Kidney (tissue), 14 donors: ENCODE data around the gene KPNA5. TPM values are rescaled to one million over a fixed set of nuclear protein-coding genes. Genes with fewer than 3 reads are reported as not detected.

Experiments
- DNase-seq, 5 donors: peaks; one replicate each; pipeline ENCODE4 v3.0.0-alpha.2; 2013 to 2020
- FAIRE-seq: peaks from 2 replicates; lab custom pipeline; 2012; peaks lifted over from hg19 to GRCh38; lab: Jason Lieb, UNC
- H3K27ac ChIP-seq, 2 donors: one replicate each; pipeline ENCODE4 v1.7.0; 2013; ENCODE audit warnings: low read depth in 2 of 2, low read length in 2 of 2, inconsistent platforms in 1 of 2
- H3K27me3 ChIP-seq: one replicate; pipeline ENCODE4 v1.7.1; 2013; ENCODE audit warnings: low read length, inconsistent platforms; ENCODE audit not compliant: control insufficient read depth, insufficient read depth
- H3K36me3 ChIP-seq, 3 donors: one replicate each; pipeline versions ENCODE4 v1.7.0 to v1.7.1; 2013; ENCODE audit warnings: low read length in 3 of 3, control low read depth in 1 of 3, inconsistent platforms in 1 of 3; ENCODE audit not compliant: insufficient read depth in 3 of 3, control insufficient read depth in 2 of 3
- H3K4me1 ChIP-seq, 3 donors: one replicate each; pipeline versions ENCODE4 v1.7.0 to v1.7.1; 2013; ENCODE audit warnings: low read length in 3 of 3, inconsistent platforms in 1 of 3, low read depth in 1 of 3; ENCODE audit not compliant: control insufficient read depth in 2 of 3, insufficient read depth in 2 of 3
- H3K4me3 ChIP-seq, 3 donors: one replicate each; pipeline versions ENCODE4 v1.7.0 to v1.8.1; 2013; ENCODE audit warnings: low read length in 3 of 3, control low read depth in 1 of 3, inconsistent platforms in 1 of 3
- H3K9ac ChIP-seq, 3 donors: one replicate each; pipeline versions ENCODE4 v1.7.0 to v1.7.1; 2013; ENCODE audit warnings: low read length in 3 of 3, control low read depth in 1 of 3, inconsistent platforms in 1 of 3
- H3K9me3 ChIP-seq, 3 donors: one replicate each; pipeline versions ENCODE4 v1.7.0 to v1.7.1; 2013; ENCODE audit warnings: low read length in 3 of 3, control low read depth in 1 of 3, inconsistent platforms in 1 of 3; ENCODE audit not compliant: control insufficient read depth in 2 of 3, insufficient read depth in 1 of 3
- intact Hi-C: fragments of 100-400 bp; cut with DNase I; formaldehyde crosslinking; loops from one replicate; pipeline ENCODE4 v1.11.1; 2022
- polyA plus RNA-seq: library from polyadenylated mRNA; stranded (reverse); fragments of 350-450 nt; fragmentation: Illumina TruSeq; extraction: RNeasy Lipid Tissue Mini Kit (QIAGEN cat#74804); gene quantifications from one replicate; pipeline ENCODE4 v1.2.3, GENCODE V29; 2014; ENCODE audit warnings: low read depth, low replicate concordance; ENCODE audit not compliant: insufficient read depth
- total RNA-seq: library from RNA; stranded (reverse); fragmentation: NEBNext Ultra II Directional; extraction: Animal tissue kit (Norgen Biotek cat#: 25700); gene quantifications from one replicate; pipeline ENCODE4 v1.2.1, GENCODE V29; 2021
- TF ChIP-seq, protein P1 (sequence below): IDR thresholded peaks from 3 replicates; pipeline ENCODE4 v1.5.1; 2012; ENCODE audit warnings: mild to moderate bottlenecking, moderate library complexity, borderline replicate concordance; ENCODE audit not compliant: insufficient read depth; ENCODE audit errors: extremely low read depth
- donor health status: control.
- donor health status: control.
- donor health status: control.
- donor health status: control.
- donor health status: control.
- donor health status: DM: yes; HTN: yes; CAD: no.
- donor health status: Normal renal cell carcinoma (clear cell type).

The KPNA5 gene
- total and polyA plus RNA-seq, 2 donors from 2014 or later: 2.5 to 18.2 TPM

DNA sequence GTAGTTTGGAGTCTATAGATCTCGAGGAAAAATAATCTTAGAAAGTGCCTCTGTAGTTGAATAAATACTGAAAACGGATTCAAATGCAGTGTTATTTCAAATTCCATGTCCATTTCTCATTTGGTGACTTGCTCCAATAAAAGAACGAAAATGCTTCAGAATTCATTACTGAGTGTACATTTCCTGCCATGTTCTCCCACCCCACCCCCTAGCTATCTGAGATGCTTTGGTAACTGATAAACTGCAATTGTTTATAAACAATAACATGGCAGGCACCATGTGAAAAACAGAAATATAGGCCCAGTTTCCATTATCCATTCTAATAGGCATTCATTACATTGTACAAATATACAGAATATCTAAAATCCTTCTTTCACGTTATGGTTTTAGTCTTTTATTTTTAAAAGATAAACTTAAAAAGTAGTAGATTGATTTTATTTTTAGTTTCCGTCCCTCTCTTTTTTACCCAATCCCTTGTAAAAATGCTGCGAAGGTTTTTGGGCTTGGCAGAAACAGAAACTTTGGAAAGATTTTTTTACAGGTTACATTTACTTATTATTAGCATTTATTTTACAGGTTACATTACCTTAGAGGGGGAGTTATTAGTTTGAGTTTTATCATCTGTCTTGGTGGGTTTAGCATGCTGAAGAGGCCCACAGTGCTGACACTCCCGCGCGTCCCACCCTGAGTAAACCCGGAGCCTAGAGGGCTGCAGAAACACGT, 83.1 kb downstream of the KPNA5 start:
- H3K9me3 ChIP-seq: no peaks in the 10 kb centered on the region
- intact Hi-C loops: no loop called here
- no peaks in the 10 kb centered on the region for H3K36me3 ChIP-seq
- peaks cover 18% of the 10 kb centered on the region for H3K27me3 ChIP-seq
- no peak overlapping the region for H3K9ac ChIP-seq
- TF ChIP-seq, protein P1, sequence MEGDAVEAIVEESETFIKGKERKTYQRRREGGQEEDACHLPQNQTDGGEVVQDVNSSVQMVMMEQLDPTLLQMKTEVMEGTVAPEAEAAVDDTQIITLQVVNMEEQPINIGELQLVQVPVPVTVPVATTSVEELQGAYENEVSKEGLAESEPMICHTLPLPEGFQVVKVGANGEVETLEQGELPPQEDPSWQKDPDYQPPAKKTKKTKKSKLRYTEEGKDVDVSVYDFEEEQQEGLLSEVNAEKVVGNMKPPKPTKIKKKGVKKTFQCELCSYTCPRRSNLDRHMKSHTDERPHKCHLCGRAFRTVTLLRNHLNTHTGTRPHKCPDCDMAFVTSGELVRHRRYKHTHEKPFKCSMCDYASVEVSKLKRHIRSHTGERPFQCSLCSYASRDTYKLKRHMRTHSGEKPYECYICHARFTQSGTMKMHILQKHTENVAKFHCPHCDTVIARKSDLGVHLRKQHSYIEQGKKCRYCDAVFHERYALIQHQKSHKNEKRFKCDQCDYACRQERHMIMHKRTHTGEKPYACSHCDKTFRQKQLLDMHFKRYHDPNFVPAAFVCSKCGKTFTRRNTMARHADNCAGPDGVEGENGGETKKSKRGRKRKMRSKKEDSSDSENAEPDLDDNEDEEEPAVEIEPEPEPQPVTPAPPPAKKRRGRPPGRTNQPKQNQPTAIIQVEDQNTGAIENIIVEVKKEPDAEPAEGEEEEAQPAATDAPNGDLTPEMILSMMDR: no peak
- FAIRE-seq (no peak), DNase-seq (no peak)
- H3K27ac ChIP-seq: no peak overlapping the region
- H3K4me3 ChIP-seq: peak overlapping the region in 1 of 3 donors; percentile 66
- no peaks in the 10 kb centered on the region for H3K4me1 ChIP-seq

DNA sequence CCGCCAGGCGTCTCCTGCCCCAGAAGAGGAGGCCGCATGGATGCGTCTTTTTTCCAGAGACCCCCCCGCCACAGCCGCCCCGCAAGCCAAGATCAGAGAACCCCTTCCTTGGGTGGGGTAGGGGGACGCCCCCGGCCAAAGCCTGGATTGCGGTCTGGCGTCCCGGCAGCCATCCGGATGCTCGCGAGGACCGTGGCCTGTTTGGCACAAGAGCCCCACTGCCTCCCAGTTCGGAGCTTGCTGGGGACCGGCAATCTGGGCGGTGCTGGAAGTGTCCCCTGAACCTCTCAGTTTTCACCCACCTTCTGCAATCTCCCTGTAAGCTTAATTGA, 83.6 kb downstream of the KPNA5 start:
- H3K9me3 ChIP-seq: no peaks in the 10 kb centered on the region
- no peaks in the 10 kb centered on the region for H3K4me1 ChIP-seq
- H3K27ac ChIP-seq: peak overlapping the region in 1 of 2 donors; percentile 23
- H3K4me3 ChIP-seq: peak overlapping the region; percentile 14 to 66 (median 61)
- DNase-seq: peak in 3 of 5 donors; percentile 20 to 80 (median 52)
- intact Hi-C loops: no loop called here
- no peak for FAIRE-seq
- H3K27me3 ChIP-seq: peaks cover 18% of the 10 kb centered on the region
- H3K36me3 ChIP-seq: no peaks in the 10 kb centered on the region
- TF ChIP-seq, protein P1: no peak
- peak overlapping the region in 1 of 3 donors; percentile 37 for H3K9ac ChIP-seq

DNA sequence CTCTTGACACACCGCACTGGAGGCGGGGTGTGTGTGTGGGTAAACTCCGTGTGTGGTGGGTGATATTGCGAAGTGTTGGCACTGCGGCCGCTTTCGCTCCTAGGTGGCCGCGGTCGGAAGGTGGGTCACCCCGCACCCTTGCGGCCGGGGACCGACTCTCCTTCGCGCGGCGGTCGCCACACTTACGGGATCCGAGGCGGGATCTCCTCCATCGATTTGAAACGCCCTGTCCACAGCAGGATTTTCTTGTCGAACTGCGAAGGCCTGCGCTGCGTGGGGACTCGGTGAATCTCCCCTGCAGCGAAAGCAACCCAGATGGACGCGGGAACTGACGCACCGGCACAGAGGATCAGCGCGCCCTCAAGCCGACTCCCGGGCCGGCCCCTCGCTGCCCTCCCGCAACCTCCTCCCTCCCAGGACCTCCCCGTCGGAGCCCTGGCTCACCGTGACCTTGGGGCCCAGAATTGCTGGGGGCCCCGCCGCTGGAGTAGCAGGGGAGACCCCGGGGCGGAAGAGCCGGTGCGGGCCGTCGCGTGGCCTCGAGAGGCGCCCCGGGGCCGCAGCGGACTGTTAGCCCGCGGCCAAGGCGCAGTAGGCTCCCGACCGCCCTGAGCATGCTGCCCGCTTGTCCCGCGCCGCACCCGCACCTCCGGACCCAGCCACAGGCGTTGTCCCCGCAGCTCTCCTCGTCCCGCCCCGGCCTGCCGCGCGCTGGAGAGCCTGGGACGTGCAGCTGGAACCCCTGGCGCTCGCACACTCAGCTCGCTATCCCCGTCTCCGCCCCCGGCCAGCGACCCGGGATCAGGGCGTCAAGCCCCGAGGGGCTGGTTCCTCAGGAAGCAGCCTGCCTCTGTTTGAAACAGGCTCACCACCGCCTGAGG, 84.2 kb downstream of the KPNA5 start, which contains the start of gene FAM162B:
Gene FAM162B (minus strand): TSS at position 759 of the 881 bp plus-strand sequence. CDS start 143 bp downstream, at position 616.
- H3K9me3 ChIP-seq: no peaks in the 10 kb centered on the region
- H3K27me3 ChIP-seq: peaks cover 18% of the 10 kb centered on the region
- TF ChIP-seq, protein P1: no peak
- H3K9ac ChIP-seq: peak within 1 kb of the TSS in 1 of 3 donors; percentile 37
- intact Hi-C loops: no loop called here
- FAIRE-seq (no peak), DNase-seq (peak; percentile 51 to 87 (median 62))
- peak within 1 kb of the TSS in 1 of 2 donors; percentile 23 for H3K27ac ChIP-seq
- H3K4me3 ChIP-seq: peak within 1 kb of the TSS; percentile 14 to 66 (median 61)
- no peaks in the 10 kb centered on the region for H3K4me1 ChIP-seq
- H3K36me3 ChIP-seq: no peaks in the 10 kb centered on the region
